Heart left ventricle (tissue), 16 donors: Measurements from ENCODE around the gene ANK2. TPM values are rescaled to one million over a fixed set of nuclear protein-coding genes. Genes with fewer than 3 reads are reported as not detected.
A peak's percentile ranks its signal among the peaks of the same experiment; 100 is the strongest.

Experiments used
- ATAC-seq, 4 donors: fragments of 200-7000 bp; cut with Tn5 transposase; one replicate each; pipeline ENCODE4 v1.9.1; 2020 to 2022; ENCODE audit warnings: moderate library complexity in 4 of 4, mild to moderate bottlenecking in 3 of 4, moderate number of reproducible peaks in 1 of 4
- DNase-seq, 5 donors: peaks; one replicate each; pipeline ENCODE4 v3.0.0-alpha.2; 2020
- H3K27ac ChIP-seq, 12 donors: fragments of 200-600 bp; sonication (generic) in 4 of 12; one replicate each; pipeline versions ENCODE4 v1.5.0 to v1.8.0; 2016 to 2022; ENCODE audit warnings: mild to moderate bottlenecking in 2 of 12
- H3K27me3 ChIP-seq, 9 donors: fragments of 200-600 bp; sonication (generic) in 2 of 9; one replicate each; pipeline versions ENCODE4 v1.5.1 to v1.8.0; 2016 to 2022; ENCODE audit warnings: mild to moderate bottlenecking in 3 of 9
- H3K36me3 ChIP-seq, 9 donors: fragments of 200-600 bp; sonication (generic) in 2 of 9; one replicate each; pipeline versions ENCODE4 v1.5.0 to v1.8.0; 2018 to 2022; ENCODE audit warnings: mild to moderate bottlenecking in 2 of 9
- H3K4me1 ChIP-seq, 12 donors: fragments of 200-600 bp; sonication (generic) in 4 of 12; one replicate each; pipeline versions ENCODE4 v1.5.0 to v1.8.0; 2016 to 2022; ENCODE audit warnings: mild to moderate bottlenecking in 3 of 12
- H3K4me3 ChIP-seq, 12 donors: fragments of 200-600 bp; sonication (generic) in 4 of 12; one replicate each; pipeline versions ENCODE4 v1.5.0 to v1.8.0; 2017 to 2022; ENCODE audit warnings: mild to moderate bottlenecking in 9 of 12, moderate library complexity in 4 of 12
- H3K9me3 ChIP-seq, 12 donors: fragments of 200-600 bp; sonication (generic) in 4 of 12; one replicate each; pipeline versions ENCODE4 v1.5.0 to v1.8.0; 2016 to 2022; ENCODE audit warnings: mild to moderate bottlenecking in 1 of 12
- POLR2A ChIP-seq, 2 donors: fragments of 450-650 bp; IDR thresholded peaks; one replicate each; pipeline ENCODE4 v1.6.1; 2017; ENCODE audit warnings: antibody characterized with exemption in 2 of 2, mild to moderate bottlenecking in 2 of 2, moderate library complexity in 2 of 2
- WGBS, 4 donors: extraction: QIAGEN DNeasy Blood & Tissue Kit in 2 of 4; methylation state at CpG; one replicate each; pipeline versions ENCODE4 v1.1.5 to v1.1.7; 2013 to 2018; 5-methylcytosine and 5-hydroxymethylcytosine counted together
- intact Hi-C, 10 donors: fragments of 100-400 bp; cut with DNase I; formaldehyde crosslinking; loops; one replicate each; pipeline versions ENCODE4 v1.11.1 to v1.14.2; 2022
- polyA plus RNA-seq, 2 donors: library from polyadenylated mRNA; stranded (reverse); fragments of 200-250 nt; gene quantifications; one replicate each; pipeline ENCODE4 v1.2.3, GENCODE V29; 2013
- total RNA-seq, 9 donors: library from RNA; depleted of rRNA in 2 of 9; stranded (reverse); fragments of >200 nt in 2 of 9; fragmentation: NEBNext Ultra II Directional in 3 of 9; extraction: Animal tissue kit (Norgen Biotek cat#: 25700) in 3 of 9; gene quantifications; one replicate each; pipeline versions ENCODE4 v1.1.0 to v1.2.4, GENCODE V29; 2016 to 2023
- TF ChIP-seq, protein P1 (sequence below), 12 donors: fragments of 200-600 bp; sonication (generic) in 4 of 12; IDR thresholded peaks; one replicate each; pipeline versions ENCODE4 v1.5.0 to v1.8.0; 2018 to 2022; ENCODE audit warnings: antibody characterized with exemption in 12 of 12, mild to moderate bottlenecking in 5 of 12
- donor health status: ischemic (EF 13 %, LVEDD 7.1; RV severe dilation, severe dysfunction).
- donor health status: healthy with polysubstance abuse.
- donor health status: DM: no; HTN: yes; CAD: no.
- donor health status: DM: no; HTN: no; CAD: no.
- donor health status: ischemic (EF 25% LVEDD 6.9; RV normal size, moderate dysfunction).
- donor health status: ischemic (EF 25% LVEDD 5.7; RV mildly dilated, moderate dysfunction).
- donor health status: healthy.
- donor health status: DM: yes; HTN: yes; CAD: no.
- donor health status: ischemic (EF 35%, LVEDD 5.7; RV mildly dilated, moderate dysfunction).
- donor health status: nonischemic (EF 11% LVEDD 7.7; RV severe dilation, severe dysfunction).
- donor health status: DM: yes; HTN: yes; CAD: no.
- donor health status: PGD.
- donor health status: ischemic (EF 29% LVEDD 5.4; RV normal size, mild dysfunction).
- donor health status: nonischemic (EF 23%, LVEDD 6.1; RV moderate dilation, normal function).

ANK2 gene
- total and polyA plus RNA-seq, 11 donors, result 30.7 to 351 (median 267) TPM

DNA sequence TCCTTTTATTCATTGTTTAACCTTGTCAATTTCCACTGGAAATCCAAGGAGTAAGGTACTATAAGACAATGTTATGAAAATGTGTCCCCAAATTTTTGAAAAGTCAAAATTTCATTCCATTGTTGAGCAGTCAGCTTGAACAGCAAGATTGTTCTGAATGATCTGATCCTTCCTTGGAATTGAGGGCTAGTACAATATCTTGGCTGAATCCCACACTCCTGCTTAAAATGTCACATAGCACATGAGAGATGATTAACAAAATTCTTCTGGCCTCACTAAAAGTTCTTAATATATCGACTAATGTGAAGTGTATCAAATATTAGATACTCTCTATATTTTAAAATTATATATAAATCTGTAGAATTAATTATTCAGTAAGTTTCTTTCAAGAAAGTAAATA, 104.8 kb downstream of the ANK2 start:
- Histone ChIP-seq H3K36me3 (no peaks in the 10 kb centered on the region), H3K4me1 (peaks cover 0 to 17% (median 2%) of the 10 kb centered on the region in 12 donors), H3K27me3 (no peaks in the 10 kb centered on the region), H3K27ac (no peak overlapping the region), H3K4me3 (no peak overlapping the region), H3K9me3 (no peaks in the 10 kb centered on the region)
- ATAC-seq, result peak; percentile 9 to 51 (median 40)
- no peak for DNase-seq
- TF ChIP-seq POLR2A (IDR thresholded peaks at IDR 0.05), result no peak
- TF ChIP-seq, protein P1, sequence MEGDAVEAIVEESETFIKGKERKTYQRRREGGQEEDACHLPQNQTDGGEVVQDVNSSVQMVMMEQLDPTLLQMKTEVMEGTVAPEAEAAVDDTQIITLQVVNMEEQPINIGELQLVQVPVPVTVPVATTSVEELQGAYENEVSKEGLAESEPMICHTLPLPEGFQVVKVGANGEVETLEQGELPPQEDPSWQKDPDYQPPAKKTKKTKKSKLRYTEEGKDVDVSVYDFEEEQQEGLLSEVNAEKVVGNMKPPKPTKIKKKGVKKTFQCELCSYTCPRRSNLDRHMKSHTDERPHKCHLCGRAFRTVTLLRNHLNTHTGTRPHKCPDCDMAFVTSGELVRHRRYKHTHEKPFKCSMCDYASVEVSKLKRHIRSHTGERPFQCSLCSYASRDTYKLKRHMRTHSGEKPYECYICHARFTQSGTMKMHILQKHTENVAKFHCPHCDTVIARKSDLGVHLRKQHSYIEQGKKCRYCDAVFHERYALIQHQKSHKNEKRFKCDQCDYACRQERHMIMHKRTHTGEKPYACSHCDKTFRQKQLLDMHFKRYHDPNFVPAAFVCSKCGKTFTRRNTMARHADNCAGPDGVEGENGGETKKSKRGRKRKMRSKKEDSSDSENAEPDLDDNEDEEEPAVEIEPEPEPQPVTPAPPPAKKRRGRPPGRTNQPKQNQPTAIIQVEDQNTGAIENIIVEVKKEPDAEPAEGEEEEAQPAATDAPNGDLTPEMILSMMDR (IDR thresholded peaks at IDR 0.05), result no peak
- intact Hi-C loops, result no loop called here
- WGBS, 4 donors, result 44 to 56% (median 47%) methylated on average over 1 of the region's 1 CpG

DNA sequence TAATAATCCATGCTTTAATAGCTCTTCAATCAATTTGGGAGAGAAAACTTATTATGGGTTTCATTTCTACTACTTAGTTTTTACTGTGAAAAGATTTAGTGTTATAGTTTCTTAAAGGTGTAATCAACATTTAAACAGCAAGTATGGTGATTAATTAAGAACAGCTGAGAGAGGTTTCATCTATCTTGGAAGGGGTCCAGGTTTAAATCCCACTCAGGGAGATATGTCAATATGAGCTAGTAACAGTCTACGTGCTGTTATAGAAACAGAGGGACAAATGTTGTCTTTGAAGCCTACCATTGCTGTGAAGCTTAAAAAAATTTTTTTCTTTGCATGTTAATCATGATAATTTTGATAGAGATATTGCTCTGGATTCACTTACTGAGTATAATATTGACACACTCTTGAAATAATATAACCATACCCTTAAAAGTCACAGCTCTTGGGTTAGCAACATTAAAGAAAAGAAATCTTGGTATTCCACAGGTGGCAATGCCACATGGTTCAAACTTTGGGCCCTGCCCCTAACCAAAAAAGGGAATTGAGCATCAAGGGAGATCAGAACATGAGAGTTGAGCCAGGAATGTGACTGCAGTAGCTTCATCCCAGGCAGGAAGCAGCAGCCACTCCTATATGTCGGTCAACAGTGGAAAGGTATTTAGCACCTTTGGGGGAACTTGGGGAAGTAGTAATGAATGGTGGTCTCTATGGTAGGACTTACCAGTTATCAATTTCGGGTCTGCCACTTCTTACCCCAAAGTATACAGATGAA, 107.8 kb downstream of the ANK2 start:
- Histone ChIP-seq H3K4me3 (no peak overlapping the region), H3K27ac (no peak overlapping the region), H3K4me1 (peaks cover 0 to 26% (median 6%) of the 10 kb centered on the region in 12 donors), H3K36me3 (no peaks in the 10 kb centered on the region), H3K27me3 (no peaks in the 10 kb centered on the region), H3K9me3 (no peaks in the 10 kb centered on the region)
- WGBS, 4 donors, result 24 to 51% (median 40%) methylated on average over 3 of the region's 3 CpGs
- intact Hi-C loops, result no loop called here
- TF ChIP-seq POLR2A (IDR thresholded peaks at IDR 0.05), result no peak
- TF ChIP-seq, protein P1 (IDR thresholded peaks at IDR 0.05), result no peak
- no peak for DNase-seq
- ATAC-seq, result no peak

DNA sequence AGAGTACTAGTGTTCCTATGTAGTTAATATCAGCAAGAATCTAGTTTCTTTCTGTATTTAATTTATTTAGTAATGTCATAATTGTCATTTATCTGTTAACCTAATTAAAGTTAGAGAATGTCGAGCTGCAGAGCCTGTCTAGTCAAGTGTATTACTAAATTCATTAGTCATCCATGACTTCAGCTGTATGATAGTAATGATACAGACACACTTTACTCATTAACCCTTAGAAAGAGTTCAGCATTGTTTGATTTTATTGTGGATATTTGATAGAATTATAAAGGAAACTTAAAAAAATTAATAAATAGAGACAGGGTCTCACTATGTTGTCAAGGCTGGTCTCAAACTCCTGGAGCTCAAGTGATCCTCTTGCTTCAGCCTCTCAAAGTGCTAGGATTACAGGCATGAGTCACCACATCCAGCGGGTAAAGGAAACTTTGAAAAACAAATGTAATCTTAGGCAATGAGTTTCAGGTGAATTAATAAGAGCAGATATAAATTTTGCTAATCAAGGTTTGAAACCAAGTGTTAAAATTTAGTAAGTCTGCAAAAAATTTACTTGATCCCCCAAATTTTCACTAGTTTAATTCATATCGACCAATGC, 110.6 kb downstream of the ANK2 start:
- ATAC-seq (no peak), DNase-seq (no peak)
- Histone ChIP-seq H3K27me3 (no peaks in the 10 kb centered on the region), H3K27ac (no peak overlapping the region), H3K36me3 (no peaks in the 10 kb centered on the region), H3K9me3 (no peaks in the 10 kb centered on the region), H3K4me1 (peaks cover 0 to 16% (median 4%) of the 10 kb centered on the region in 12 donors), H3K4me3 (no peak overlapping the region)
- intact Hi-C loops, result no loop called here
- TF ChIP-seq POLR2A (IDR thresholded peaks at IDR 0.05), result no peak
- TF ChIP-seq, protein P1 (IDR thresholded peaks at IDR 0.05), result no peak
- 72 to 79% (median 76%) methylated on average over 3 of the region's 3 CpGs for WGBS, 4 donors

DNA sequence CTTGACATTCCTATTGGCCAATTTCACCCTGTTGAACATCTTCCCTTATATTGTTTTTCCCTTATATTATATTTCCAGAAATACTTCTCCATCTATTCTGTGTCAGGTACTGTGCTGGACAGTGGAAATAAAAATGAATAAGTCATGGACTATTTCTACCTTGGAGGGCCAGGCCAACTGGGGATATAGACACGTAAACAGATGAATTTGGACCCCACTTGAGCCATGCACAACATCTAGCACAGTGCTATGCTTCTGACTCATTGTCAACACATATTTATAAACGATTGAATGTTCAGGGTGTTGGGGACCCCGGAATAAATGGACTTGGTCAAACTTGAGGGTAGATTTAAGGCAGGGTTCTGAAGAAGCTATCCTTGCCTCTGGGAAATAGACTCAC, 111.1 kb downstream of the ANK2 start:
- Histone ChIP-seq H3K9me3 (no peaks in the 10 kb centered on the region), H3K27ac (peak overlapping the region in 2 of 12 donors; percentile 2 to 7), H3K4me1 (peaks cover 0 to 16% (median 4%) of the 10 kb centered on the region in 12 donors), H3K36me3 (no peaks in the 10 kb centered on the region), H3K27me3 (no peaks in the 10 kb centered on the region), H3K4me3 (no peak overlapping the region)
- no peak for DNase-seq
- TF ChIP-seq, protein P1 (IDR thresholded peaks at IDR 0.05), result no peak
- no peak for TF ChIP-seq POLR2A (IDR thresholded peaks at IDR 0.05)
- intact Hi-C loops, result no loop called here
- WGBS, 4 donors, result 78 to 87% (median 81%) methylated on average over 3 of the region's 3 CpGs
- ATAC-seq, result no peak
